ENCODE measurements around the gene SIRT5. TPM values are rescaled to one million over a fixed set of nuclear protein-coding genes. Genes with fewer than 3 reads are reported as not detected.

Gene SIRT5
- total RNA-seq, 1 donor from 2014 or later = 11.0 TPM

DNA sequence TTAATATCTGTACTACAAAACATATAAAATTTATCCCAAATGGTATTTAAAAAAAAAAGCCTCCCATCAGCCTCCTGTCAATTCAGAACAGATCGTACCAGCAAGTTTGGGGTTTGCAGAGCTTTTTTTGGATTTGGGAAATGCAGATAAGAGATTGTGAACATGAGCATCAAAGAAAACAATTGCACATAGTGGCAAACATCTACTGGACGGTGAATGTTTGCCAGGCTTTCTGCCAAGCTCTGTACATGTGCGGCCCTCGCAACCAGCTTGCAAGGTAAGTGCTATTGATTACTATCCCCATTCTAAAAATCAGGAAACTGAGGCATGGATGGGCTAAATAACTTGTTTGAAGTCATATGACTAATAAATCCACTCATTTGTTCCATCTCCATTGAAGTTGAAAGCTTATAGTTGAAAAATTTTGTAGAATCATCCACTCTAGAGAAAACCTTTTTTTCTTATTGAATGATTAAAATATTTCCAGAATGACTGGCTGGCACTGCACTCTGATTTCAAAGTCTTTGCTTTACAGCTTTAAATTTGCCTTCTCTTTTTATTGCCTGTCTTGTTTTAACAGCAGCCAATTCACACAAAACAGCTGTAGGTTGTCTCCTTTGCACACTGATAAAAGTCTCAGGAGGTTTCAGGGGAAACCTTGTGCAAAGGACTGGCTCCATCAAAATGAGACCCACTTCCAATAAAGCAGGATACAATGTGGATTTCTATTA, 37.4 kb upstream of the SIRT5 start:
- no peak for DNase-seq
- intact Hi-C loops (cut with DNase I) = no loop called here
- H3K27me3 ChIP-seq = no peaks in the 10 kb centered on the region
- no peak for ATAC-seq
- no peaks in the 10 kb centered on the region for H3K36me3 ChIP-seq
- H3K9me3 ChIP-seq = no peaks in the 10 kb centered on the region
- peaks cover 6% of the 10 kb centered on the region for H3K4me1 ChIP-seq
- no peak overlapping the region for H3K27ac ChIP-seq
- no peak overlapping the region for H3K4me3 ChIP-seq
- no peak for TF ChIP-seq CTCF (IDR thresholded peaks at IDR 0.05)

- H3K4me1 ChIP-seq = peaks cover 6% of the 10 kb centered on the region
- ATAC-seq (no peak), DNase-seq (no peak)
- no peak overlapping the region for H3K4me3 ChIP-seq
- H3K36me3 ChIP-seq = no peaks in the 10 kb centered on the region
- intact Hi-C loops (cut with DNase I) = no loop called here
- TF ChIP-seq CTCF (IDR thresholded peaks at IDR 0.05) = no peak
- H3K27me3 ChIP-seq = no peaks in the 10 kb centered on the region
- no peak overlapping the region for H3K27ac ChIP-seq
- no peaks in the 10 kb centered on the region for H3K9me3 ChIP-seq
Observed at GRCh38 chr6:13537527-13537897, 36.9 kb upstream of the SIRT5 start.

GRCh38 chr6:13538084-13538483, 36.3 kb upstream of the SIRT5 start:
- no peak for DNase-seq
- Histone ChIP-seq H3K4me1 (peaks cover 6% of the 10 kb centered on the region), H3K4me3 (no peak overlapping the region), H3K27me3 (no peaks in the 10 kb centered on the region), H3K27ac (no peak overlapping the region), H3K9me3 (no peaks in the 10 kb centered on the region), H3K36me3 (no peaks in the 10 kb centered on the region)
- intact Hi-C loops (cut with DNase I) = no loop called here
- peak; percentile 69 for ATAC-seq
- peak; percentile 48 for TF ChIP-seq CTCF (IDR thresholded peaks at IDR 0.05)

DNA sequence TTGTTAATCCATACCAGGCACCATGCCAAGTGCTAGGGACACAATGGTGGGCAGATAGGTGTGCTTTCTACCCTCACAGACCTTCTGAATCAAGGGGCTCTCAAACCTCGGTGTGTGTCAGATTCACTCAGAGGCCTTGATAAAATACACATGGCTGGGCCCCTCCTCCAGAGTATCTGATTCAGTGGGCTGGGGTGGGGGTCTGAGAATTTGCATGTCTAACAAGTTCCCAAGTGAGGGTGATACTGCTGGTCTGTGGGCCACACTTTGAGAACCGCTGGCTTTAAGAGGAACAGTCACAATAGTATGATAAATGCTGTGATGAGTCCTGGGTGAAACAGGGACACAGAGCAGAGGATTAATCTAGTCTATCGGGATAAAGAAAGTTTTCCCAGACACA, 35.8 kb upstream of the SIRT5 start:
- intact Hi-C loops (cut with DNase I) = no loop called here
- no peak for TF ChIP-seq CTCF (IDR thresholded peaks at IDR 0.05)
- DNase-seq = no peak

DNA sequence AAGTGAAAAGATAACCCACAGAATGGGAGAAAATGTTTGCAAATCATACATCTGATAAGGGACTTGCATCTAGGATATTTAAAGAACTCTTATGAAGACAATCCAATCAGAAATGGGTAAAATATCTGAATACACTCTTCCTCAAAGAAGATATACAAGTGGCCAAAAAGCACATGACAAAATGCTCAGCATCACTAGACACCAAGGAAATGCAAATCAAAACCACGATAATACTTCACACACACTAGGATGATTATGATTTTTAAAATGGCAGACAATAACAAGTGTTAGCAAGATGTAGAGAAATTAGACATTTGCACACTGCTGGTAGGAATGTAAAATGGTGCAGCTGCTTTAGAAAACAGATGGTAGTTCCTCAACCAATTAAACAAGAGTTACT, 34.8 kb upstream of the SIRT5 start:
- Histone ChIP-seq H3K36me3 (no peaks in the 10 kb centered on the region), H3K4me1 (peaks cover 6% of the 10 kb centered on the region), H3K4me3 (no peak overlapping the region), H3K27ac (no peak overlapping the region), H3K27me3 (no peaks in the 10 kb centered on the region), H3K9me3 (no peaks in the 10 kb centered on the region)
- intact Hi-C loops (cut with DNase I) = no loop called here
- no peak for TF ChIP-seq CTCF (IDR thresholded peaks at IDR 0.05)
- DNase-seq (no peak), ATAC-seq (no peak)

More for the DNA sequence above, 35.8 kb upstream of the SIRT5 start:
- Histone ChIP-seq H3K9me3 (no peaks in the 10 kb centered on the region), H3K27ac (no peak overlapping the region), H3K36me3 (no peaks in the 10 kb centered on the region), H3K4me3 (no peak overlapping the region), H3K4me1 (peaks cover 6% of the 10 kb centered on the region), H3K27me3 (no peaks in the 10 kb centered on the region)
- ATAC-seq = no peak

DNA sequence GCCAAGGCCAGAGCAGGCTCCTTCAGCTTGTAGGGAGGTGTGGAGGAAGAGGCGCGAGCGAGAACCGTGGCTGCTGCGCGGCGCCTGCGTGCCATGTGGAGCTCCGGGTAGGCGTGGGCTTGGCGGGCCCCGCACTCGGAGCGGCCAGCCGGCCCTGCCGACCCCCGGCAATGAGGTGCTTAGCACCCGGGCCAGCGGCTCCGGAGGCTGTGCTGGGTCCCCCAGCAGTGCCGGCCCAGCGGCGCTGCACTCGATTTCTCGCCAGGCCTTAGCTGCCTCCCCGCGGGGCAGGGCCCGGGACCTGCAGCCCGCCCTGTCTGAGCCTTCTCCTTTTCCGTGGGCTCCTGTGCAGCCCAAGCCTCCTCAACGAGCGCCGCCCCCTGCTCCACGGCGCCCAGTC, 32.9 kb upstream of the SIRT5 start:
- DNase-seq (no peak), ATAC-seq (no peak)
- no peaks in the 10 kb centered on the region for H3K9me3 ChIP-seq
- H3K4me1 ChIP-seq = peaks cover 6% of the 10 kb centered on the region
- no peaks in the 10 kb centered on the region for H3K36me3 ChIP-seq
- H3K27me3 ChIP-seq = no peaks in the 10 kb centered on the region
- no peak overlapping the region for H3K27ac ChIP-seq
- no peak for TF ChIP-seq CTCF (IDR thresholded peaks at IDR 0.05)
- H3K4me3 ChIP-seq = no peak overlapping the region
- intact Hi-C loops (cut with DNase I) = no loop called here
